Measurements from ENCODE around the gene AGAP3.
A peak's percentile ranks its signal among the peaks of the same experiment; 100 is the strongest.

The AGAP3 gene

GRCh38 chr7:151076863-151077704 lies 9.2 kb upstream of the AGAP3 start:
- no peak for ATAC-seq
- H3K4me3 Mint-ChIP-seq = no peak overlapping the region
- peaks cover 28% of the 10 kb centered on the region for H3K36me3 Mint-ChIP-seq
- H3K4me1 Mint-ChIP-seq = peaks cover 36% of the 10 kb centered on the region
- H3K27me3 Mint-ChIP-seq = no peaks in the 10 kb centered on the region
- no peak overlapping the region for H3K27ac Mint-ChIP-seq
- H3K9me3 Mint-ChIP-seq = no peaks in the 10 kb centered on the region

DNA sequence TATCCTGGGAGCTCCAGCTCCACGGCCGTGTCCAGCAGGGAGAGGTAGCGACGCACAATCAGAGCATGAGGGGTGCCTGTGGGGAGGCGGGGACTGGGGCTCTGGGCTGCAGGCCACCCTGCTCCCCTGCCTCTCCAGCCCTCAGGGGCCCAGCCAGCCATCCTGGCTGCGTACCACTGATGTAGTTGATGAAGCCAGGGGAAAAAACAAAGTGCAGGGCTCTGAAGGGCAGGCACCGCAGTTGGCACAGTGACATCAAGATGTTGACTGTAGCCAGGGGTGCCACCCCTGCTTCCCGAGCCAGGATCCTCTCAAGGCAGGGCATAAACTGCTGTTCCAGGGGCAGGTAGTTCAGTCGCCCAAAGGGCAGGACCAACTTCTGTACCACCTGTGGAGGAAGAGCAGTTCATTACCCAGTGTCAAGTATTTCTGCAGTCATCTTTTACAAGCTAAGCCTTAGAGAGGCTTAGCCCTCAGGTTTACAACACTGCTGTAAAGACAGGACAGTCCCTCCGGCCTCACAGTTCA lies 8.5 kb upstream of the AGAP3 start:
- Mint-ChIP-seq H3K36me3 (peaks cover 23% of the 10 kb centered on the region), H3K9me3 (no peaks in the 10 kb centered on the region), H3K4me3 (peak overlapping the region; percentile 5), H3K4me1 (peaks cover 43% of the 10 kb centered on the region), H3K27me3 (no peaks in the 10 kb centered on the region), H3K27ac (no peak overlapping the region)
- no peak for ATAC-seq

- H3K36me3 Mint-ChIP-seq = peaks cover 23% of the 10 kb centered on the region
- H3K9me3 Mint-ChIP-seq = no peaks in the 10 kb centered on the region
- H3K4me3 Mint-ChIP-seq = peak overlapping the region; percentile 85
- peaks cover 46% of the 10 kb centered on the region for H3K4me1 Mint-ChIP-seq
- ATAC-seq = no peak
- no peaks in the 10 kb centered on the region for H3K27me3 Mint-ChIP-seq
- H3K27ac Mint-ChIP-seq = no peak overlapping the region
Observed at GRCh38 chr7:151078233-151079040, 7.8 kb upstream of the AGAP3 start.

DNA sequence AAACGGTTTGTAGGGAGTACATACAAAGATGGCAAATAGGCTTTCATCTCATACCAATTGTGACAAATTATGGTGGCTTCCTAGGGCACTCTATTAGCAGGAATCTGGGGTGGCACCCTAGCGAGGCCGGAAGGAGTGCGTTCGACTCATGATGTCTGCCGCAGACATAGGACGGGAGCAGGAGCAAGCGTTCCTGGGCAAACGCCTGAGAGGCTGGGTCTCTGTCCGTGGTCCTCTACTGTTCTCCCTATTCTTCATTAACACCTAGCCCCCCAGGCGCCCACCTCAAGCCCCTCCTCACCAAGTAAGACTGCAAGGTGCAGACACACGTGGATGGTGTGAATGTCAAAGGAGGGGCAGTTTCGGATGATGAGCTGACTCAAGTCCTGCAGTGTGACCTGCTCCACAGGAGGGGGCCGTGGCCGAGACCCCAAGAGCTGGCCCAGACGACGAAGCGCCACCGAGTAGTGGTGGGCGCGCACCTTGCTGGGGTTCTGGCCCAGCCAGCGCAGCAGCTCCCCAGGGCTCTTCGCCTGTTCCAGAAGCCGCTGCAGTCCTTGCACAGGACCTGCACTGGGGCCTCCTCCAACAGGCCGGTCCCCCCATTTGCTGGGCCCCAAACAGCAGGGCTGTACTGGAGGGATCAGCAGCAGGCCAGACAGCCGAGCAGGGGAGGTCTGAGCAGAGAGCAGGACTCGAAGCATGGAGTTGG lies 6.9 kb upstream of the AGAP3 start:
- Mint-ChIP-seq H3K9me3 (no peaks in the 10 kb centered on the region), H3K27ac (no peak overlapping the region)
- no peak for ATAC-seq

GRCh38 chr7:151080067-151080521 lies 6.2 kb upstream of the AGAP3 start:
- Mint-ChIP-seq H3K27ac (peak overlapping the region; percentile 84), H3K9me3 (no peaks in the 10 kb centered on the region), H3K4me1 (peaks cover 53% of the 10 kb centered on the region), H3K27me3 (no peaks in the 10 kb centered on the region), H3K36me3 (peaks cover 14% of the 10 kb centered on the region), H3K4me3 (peak overlapping the region; percentile 85)
- ATAC-seq = no peak

More for the DNA sequence above, 6.9 kb upstream of the AGAP3 start:
- H3K4me3 Mint-ChIP-seq = peak overlapping the region; percentile 85
- no peaks in the 10 kb centered on the region for H3K27me3 Mint-ChIP-seq
- peaks cover 46% of the 10 kb centered on the region for H3K4me1 Mint-ChIP-seq
- peaks cover 21% of the 10 kb centered on the region for H3K36me3 Mint-ChIP-seq

GRCh38 chr7:151080522-151081169 lies 5.6 kb upstream of the AGAP3 start, which contains the start of gene FASTK:
Gene FASTK (minus strand): TSS chr7:151080809. CDS start chr7:151080766, 43 bp downstream.
- peak; percentile 90 for ATAC-seq
- peaks cover 8% of the 10 kb centered on the region for H3K36me3 Mint-ChIP-seq
- H3K4me1 Mint-ChIP-seq = peaks cover 59% of the 10 kb centered on the region
- H3K9me3 Mint-ChIP-seq = no peaks in the 10 kb centered on the region
- H3K27me3 Mint-ChIP-seq = no peaks in the 10 kb centered on the region
- peak within 1 kb of the TSS; percentile 97 for H3K4me3 Mint-ChIP-seq
- peak within 1 kb of the TSS; percentile 88 for H3K27ac Mint-ChIP-seq

DNA sequence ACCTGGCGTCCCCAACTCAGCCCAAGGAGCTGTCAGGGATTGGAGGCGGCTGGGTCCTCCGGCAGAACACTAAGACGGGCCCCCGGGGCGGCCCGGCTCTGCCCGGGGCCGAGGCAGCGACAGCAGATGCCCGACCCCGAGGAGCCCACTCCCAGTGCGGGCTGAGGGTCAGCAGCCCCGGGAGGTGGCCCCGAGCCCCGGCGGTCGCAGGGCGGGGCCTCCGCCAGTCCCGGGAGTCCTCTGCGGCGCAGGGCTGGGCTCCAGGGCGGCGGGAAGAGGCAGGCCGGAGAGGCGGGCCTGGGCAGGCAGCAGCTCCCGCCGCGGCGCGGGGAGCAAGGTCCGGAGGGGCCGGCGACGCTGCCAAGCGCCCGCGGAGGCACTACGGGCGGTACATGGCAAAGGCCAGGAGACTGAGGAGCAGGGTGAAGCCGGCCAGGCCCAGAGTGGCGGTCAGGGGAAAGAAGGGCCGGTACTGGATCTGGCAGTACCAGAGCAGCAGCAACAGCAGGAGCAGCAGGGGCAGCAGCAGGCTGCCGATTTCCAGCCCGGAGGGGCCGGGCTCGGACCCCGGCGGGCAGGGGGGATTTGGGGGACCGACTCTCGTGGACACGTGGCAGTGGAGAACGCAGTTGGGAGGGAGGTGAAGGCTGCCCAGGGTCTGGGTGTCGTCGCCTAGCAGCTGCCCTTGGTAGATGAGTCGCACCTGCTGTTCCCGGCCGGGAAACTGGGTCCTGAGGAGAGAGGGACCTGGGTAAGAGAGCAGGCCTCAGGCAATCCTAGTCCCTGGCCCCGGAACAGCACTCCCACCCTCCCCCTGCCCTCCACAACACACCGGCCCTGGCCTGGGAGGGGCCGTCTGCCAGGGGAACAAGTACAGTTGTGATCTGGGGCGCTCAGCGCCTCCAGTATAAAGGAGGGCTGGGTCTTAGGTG lies 4.8 kb upstream of the AGAP3 start:
- Mint-ChIP-seq H3K36me3 (peaks cover under 1% of the 10 kb centered on the region), H3K27ac (peak overlapping the region; percentile 88), H3K4me3 (peak overlapping the region; percentile 97), H3K4me1 (peaks cover 64% of the 10 kb centered on the region), H3K9me3 (no peaks in the 10 kb centered on the region), H3K27me3 (no peaks in the 10 kb centered on the region)
- ATAC-seq = no peak

GRCh38 chr7:151082141-151083070 lies 3.9 kb upstream of the AGAP3 start:
- no peak for ATAC-seq
- Mint-ChIP-seq H3K9me3 (no peaks in the 10 kb centered on the region), H3K27me3 (no peaks in the 10 kb centered on the region), H3K36me3 (no peaks in the 10 kb centered on the region), H3K4me1 (peaks cover 63% of the 10 kb centered on the region), H3K4me3 (peak overlapping the region; percentile 97), H3K27ac (peak overlapping the region; percentile 88)

GRCh38 chr7:151083071-151083823 lies 3.0 kb upstream of the AGAP3 start, which contains the start of gene TMUB1:
Gene TMUB1 (minus strand): TSS chr7:151083493. CDS start chr7:151082563, 930 bp downstream.
- ATAC-seq = peak; percentile 77
- H3K4me1 Mint-ChIP-seq = peaks cover 60% of the 10 kb centered on the region
- no peaks in the 10 kb centered on the region for H3K9me3 Mint-ChIP-seq
- peak within 1 kb of the TSS; percentile 97 for H3K4me3 Mint-ChIP-seq
- peak within 1 kb of the TSS; percentile 88 for H3K27ac Mint-ChIP-seq
- H3K27me3 Mint-ChIP-seq = no peaks in the 10 kb centered on the region
- H3K36me3 Mint-ChIP-seq = no peaks in the 10 kb centered on the region

DNA sequence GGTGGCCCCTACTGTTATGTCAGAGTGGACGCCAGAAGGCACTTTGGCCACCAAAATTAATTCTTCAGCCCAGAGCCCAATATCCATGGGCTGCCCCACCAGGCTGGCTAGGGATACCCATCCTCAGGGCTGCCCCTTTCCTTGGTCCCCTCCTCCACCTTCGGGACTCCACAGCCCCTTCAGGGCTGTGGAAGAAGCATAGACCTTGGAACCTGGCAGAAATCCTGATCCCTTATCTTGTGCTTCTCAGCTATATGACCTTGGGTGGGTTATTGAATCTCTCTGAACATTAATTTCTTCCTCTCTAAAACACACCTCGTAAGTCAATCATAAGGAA lies 2.5 kb upstream of the AGAP3 start:
- H3K27me3 Mint-ChIP-seq = no peaks in the 10 kb centered on the region
- H3K4me3 Mint-ChIP-seq = peak overlapping the region; percentile 97
- no peaks in the 10 kb centered on the region for H3K9me3 Mint-ChIP-seq
- no peaks in the 10 kb centered on the region for H3K36me3 Mint-ChIP-seq
- peak overlapping the region; percentile 88 for H3K27ac Mint-ChIP-seq
- peaks cover 59% of the 10 kb centered on the region for H3K4me1 Mint-ChIP-seq
- no peak for ATAC-seq

- no peaks in the 10 kb centered on the region for H3K9me3 Mint-ChIP-seq
Observed at GRCh38 chr7:151085329-151085690, 965 bp upstream of the AGAP3 start.

GRCh38 chr7:151086802-151087244 lies 548 bp downstream of the AGAP3 start:
- Mint-ChIP-seq H3K36me3 (no peaks in the 10 kb centered on the region), H3K27me3 (no peaks in the 10 kb centered on the region), H3K4me1 (peaks cover 61% of the 10 kb centered on the region), H3K4me3 (peak overlapping the region; percentile 87), H3K9me3 (no peaks in the 10 kb centered on the region), H3K27ac (peak overlapping the region; percentile 49)
- no peak for ATAC-seq

More at GRCh38 chr7:151085329-151085690, 965 bp upstream of the AGAP3 start:
- H3K27ac Mint-ChIP-seq = peak overlapping the region; percentile 94
- H3K4me1 Mint-ChIP-seq = peaks cover 58% of the 10 kb centered on the region
- no peaks in the 10 kb centered on the region for H3K36me3 Mint-ChIP-seq
- no peak for ATAC-seq
- no peaks in the 10 kb centered on the region for H3K27me3 Mint-ChIP-seq
- H3K4me3 Mint-ChIP-seq = peak overlapping the region; percentile 92

All from stimulated activated memory B cell treated with anti-CD40 and anti-IgM and Interleukin-4, amounts not matched to agents 10 μg/mL and 1 μg/mL and 100 μg/mL, for 72 hours (primary cell).